Lower leg skin (tissue), 3 donors: ENCODE results near the gene EPHA3.

Experiments used
- POLR2A ChIP-seq, 2 donors: fragments of 450-650 bp; IDR thresholded peaks; one replicate each; pipeline ENCODE4 v1.6.1; 2016 to 2017; ENCODE audit warnings: antibody characterized with exemption in 2 of 2, mild to moderate bottlenecking in 1 of 2, moderate library complexity in 1 of 2
- TF ChIP-seq, protein P1 (sequence below), 3 donors: fragments of 450-650 bp; IDR thresholded peaks; one replicate each; pipeline ENCODE4 v1.5.1; 2016; ENCODE audit warnings: antibody characterized with exemption in 3 of 3, mild to moderate bottlenecking in 3 of 3, moderate library complexity in 2 of 3

- TF ChIP-seq, protein P1, sequence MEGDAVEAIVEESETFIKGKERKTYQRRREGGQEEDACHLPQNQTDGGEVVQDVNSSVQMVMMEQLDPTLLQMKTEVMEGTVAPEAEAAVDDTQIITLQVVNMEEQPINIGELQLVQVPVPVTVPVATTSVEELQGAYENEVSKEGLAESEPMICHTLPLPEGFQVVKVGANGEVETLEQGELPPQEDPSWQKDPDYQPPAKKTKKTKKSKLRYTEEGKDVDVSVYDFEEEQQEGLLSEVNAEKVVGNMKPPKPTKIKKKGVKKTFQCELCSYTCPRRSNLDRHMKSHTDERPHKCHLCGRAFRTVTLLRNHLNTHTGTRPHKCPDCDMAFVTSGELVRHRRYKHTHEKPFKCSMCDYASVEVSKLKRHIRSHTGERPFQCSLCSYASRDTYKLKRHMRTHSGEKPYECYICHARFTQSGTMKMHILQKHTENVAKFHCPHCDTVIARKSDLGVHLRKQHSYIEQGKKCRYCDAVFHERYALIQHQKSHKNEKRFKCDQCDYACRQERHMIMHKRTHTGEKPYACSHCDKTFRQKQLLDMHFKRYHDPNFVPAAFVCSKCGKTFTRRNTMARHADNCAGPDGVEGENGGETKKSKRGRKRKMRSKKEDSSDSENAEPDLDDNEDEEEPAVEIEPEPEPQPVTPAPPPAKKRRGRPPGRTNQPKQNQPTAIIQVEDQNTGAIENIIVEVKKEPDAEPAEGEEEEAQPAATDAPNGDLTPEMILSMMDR (IDR thresholded peaks at IDR 0.05): no peak
- TF ChIP-seq POLR2A (IDR thresholded peaks at IDR 0.05): no peak
These were observed 268.0 kb downstream of the EPHA3 start for GRCh38 chr3:89375451-89375850.
